GM23338 (cell line): ENCODE measurements around the gene RELN. TPM values are rescaled to one million over a fixed set of nuclear protein-coding genes. Genes with fewer than 3 reads are reported as not detected.

Experiments
- ATAC-seq: fragments of 200-7000 bp; cut with Tn5 transposase; 3 replicates; pipeline ENCODE4 v1.9.1; 2020
- DNase-seq: peaks from one replicate; pipeline ENCODE4 v3.0.0-alpha.2; 2015; ENCODE audit warnings: low spot score
- H2AFZ ChIP-seq: fragments of 200-600 bp; sonication (generic); 2 replicates; pipeline ENCODE4 v1.8.0; 2016; ENCODE audit warnings: antibody characterized with exemption, mild to moderate bottlenecking, moderate library complexity
- H3F3A ChIP-seq: fragments of 200-600 bp; sonication (generic); replicated peaks from 2 replicates; pipeline ENCODE4 v1.8.0; 2017; ENCODE audit warnings: antibody characterized with exemption, mixed run types, low read depth
- H3K27ac ChIP-seq: fragments of 200-600 bp; sonication (generic); 2 replicates; pipeline ENCODE4 v1.6.1; 2016; ENCODE audit warnings: low read depth
- H3K27me3 ChIP-seq: fragments of 200-600 bp; sonication (generic); 2 replicates; pipeline ENCODE4 v1.8.0; 2016; ENCODE audit warnings: mild to moderate bottlenecking, mixed run types, moderate library complexity; ENCODE audit not compliant: insufficient read depth
- H3K36me3 ChIP-seq: fragments of 200-600 bp; sonication (generic); 2 replicates; pipeline ENCODE4 v1.8.0; 2016; ENCODE audit warnings: mild to moderate bottlenecking; ENCODE audit not compliant: insufficient read depth
- H3K4me1 ChIP-seq: fragments of 200-600 bp; sonication (generic); 2 replicates; pipeline ENCODE4 v1.8.0; 2016; ENCODE audit warnings: mild to moderate bottlenecking, moderate library complexity; ENCODE audit not compliant: insufficient read depth
- H3K4me2 ChIP-seq: fragments of 200-600 bp; sonication (generic); 2 replicates; pipeline ENCODE4 v1.7.1; 2017; ENCODE audit warnings: mixed run types
- H3K4me3 ChIP-seq: fragments of 200-600 bp; sonication (generic); 2 replicates; pipeline ENCODE4 v1.6.1; 2016; ENCODE audit warnings: mixed run types
- H3K79me2 ChIP-seq: fragments of 200-600 bp; sonication (generic); replicated peaks from 2 replicates; pipeline ENCODE4 v1.8.0; 2017; ENCODE audit warnings: mild to moderate bottlenecking; ENCODE audit not compliant: insufficient read depth
- H3K9me2 ChIP-seq: fragments of 200-600 bp; sonication (generic); 2 replicates; pipeline ENCODE4 v1.8.0; 2017; ENCODE audit not compliant: insufficient read depth
- H4K20me1 ChIP-seq: fragments of 200-600 bp; sonication (generic); replicated peaks from 2 replicates; pipeline ENCODE4 v1.8.0; 2017; ENCODE audit warnings: mild to moderate bottlenecking; ENCODE audit not compliant: insufficient read depth
- H3K27ac Mint-ChIP-seq: 2 replicates; pipeline ENCODE4 v1.8.0; 2020; ENCODE audit warnings: inconsistent platforms, mild to moderate bottlenecking, moderate library complexity, mixed read lengths
- H3K27me3 Mint-ChIP-seq: 3 replicates; pipeline ENCODE4 v1.8.0; 2022; ENCODE audit warnings: low read depth, mild to moderate bottlenecking, moderate library complexity, mixed read lengths, inconsistent platforms; ENCODE audit not compliant: insufficient read depth, poor library complexity
- H3K36me3 Mint-ChIP-seq: 3 replicates; pipeline ENCODE4 v1.8.0; 2021; ENCODE audit warnings: low read depth, mild to moderate bottlenecking, inconsistent platforms, moderate library complexity, mixed read lengths
- H3K4me1 Mint-ChIP-seq: 3 replicates; pipeline ENCODE4 v1.8.0; 2020; ENCODE audit warnings: mild to moderate bottlenecking, inconsistent platforms, mixed read lengths
- H3K4me3 Mint-ChIP-seq: 3 replicates; pipeline ENCODE4 v1.8.0; 2021; ENCODE audit warnings: moderate library complexity, mild to moderate bottlenecking, inconsistent platforms, mixed read lengths
- H3K9me3 Mint-ChIP-seq: 3 replicates; pipeline ENCODE4 v1.8.0; 2020; ENCODE audit warnings: moderate library complexity, mild to moderate bottlenecking, inconsistent platforms, mixed read lengths
- CREB1 ChIP-seq: fragments of 250-450 bp; sonication (Bioruptor Pico); IDR thresholded peaks from 2 replicates; pipeline ENCODE4 v1.5.0; 2020; ENCODE audit warnings: low read depth, mild to moderate bottlenecking, moderate library complexity
- CTCF ChIP-seq, 2 experiments: fragments of 200-600 bp in 1 of 2; sonication (generic) in 1 of 2; conservative IDR thresholded peaks; 2 replicates each; pipeline versions ENCODE4 v1.5.1 to v1.6.1; 2016 to 2017; ENCODE audit warnings: antibody characterized with exemption in 2 of 2, low read depth in 2 of 2, mild to moderate bottlenecking in 2 of 2, moderate library complexity in 1 of 2
- ETS1 ChIP-seq: IDR thresholded peaks from 2 replicates; pipeline ENCODE4 v1.6.1; 2016; ENCODE audit warnings: antibody characterized with exemption
- EZH2 ChIP-seq: fragments of 200-600 bp; sonication (generic); IDR thresholded peaks from one replicate; pipeline ENCODE4 v1.8.0; 2017; ENCODE audit warnings: antibody characterized with exemption, mild to moderate bottlenecking, low read depth; ENCODE audit not compliant: unreplicated experiment
- EZH2phosphoT487 ChIP-seq: fragments of 200-600 bp; sonication (generic); IDR thresholded peaks from one replicate; pipeline ENCODE4 v1.8.1; 2018; ENCODE audit warnings: antibody characterized with exemption; ENCODE audit not compliant: unreplicated experiment
- JUNB ChIP-seq: IDR thresholded peaks from one replicate; pipeline ENCODE4 v1.6.1; 2016; ENCODE audit warnings: antibody characterized with exemption; ENCODE audit not compliant: unreplicated experiment
- NANOG ChIP-seq: IDR thresholded peaks from 2 replicates; pipeline ENCODE4 v1.6.1; 2016; ENCODE audit warnings: antibody characterized with exemption, borderline replicate concordance
- POLR2AphosphoS5 ChIP-seq: IDR thresholded peaks from 2 replicates; pipeline ENCODE4 v1.6.1; 2016; ENCODE audit warnings: antibody characterized with exemption, low read depth
- STAT1 ChIP-seq: IDR thresholded peaks from one replicate; pipeline ENCODE4 v1.6.1; 2016; ENCODE audit warnings: antibody characterized with exemption; ENCODE audit not compliant: unreplicated experiment
- ZNF114 ChIP-seq: fragments of 250-450 bp; sonication (Bioruptor Pico); IDR thresholded peaks from 2 replicates; pipeline ENCODE4 v1.5.0; 2020; ENCODE audit warnings: mild to moderate bottlenecking, moderate library complexity
- ZNF331 ChIP-seq: fragments of 250-450 bp; sonication (Bioruptor Pico); IDR thresholded peaks from 2 replicates; pipeline ENCODE4 v1.5.0; 2020; ENCODE audit warnings: low read depth, mild to moderate bottlenecking, moderate library complexity
- polyA plus RNA-seq: library from polyadenylated mRNA; unstranded; fragments of >200 nt; fragmentation: Nextera tagmentation; extraction: Ambion mirVana; gene quantifications from 2 replicates; pipeline ENCODE4 v1.2.1, GENCODE V29; 2016
- total RNA-seq: library from RNA; depleted of rRNA; stranded (reverse); fragments of >200 nt; shearing (Covaris generic); gene quantifications from 2 replicates; pipeline ENCODE4 v1.2.3, GENCODE V29; 2014
- TF ChIP-seq, protein P1 (sequence below): fragments of 250-450 bp; sonication (Bioruptor Pico); IDR thresholded peaks from 2 replicates; pipeline ENCODE4 v1.5.0; 2020; ENCODE audit warnings: mild to moderate bottlenecking, moderate library complexity
- TF ChIP-seq, protein P2 (sequence below): IDR thresholded peaks from one replicate; pipeline ENCODE4 v1.6.1; 2018; ENCODE audit warnings: antibody characterized with exemption; ENCODE audit not compliant: unreplicated experiment

The RELN gene
- total and polyA plus RNA-seq, 2 experiments from 2014 or later: 0.10 to 0.76 TPM

DNA sequence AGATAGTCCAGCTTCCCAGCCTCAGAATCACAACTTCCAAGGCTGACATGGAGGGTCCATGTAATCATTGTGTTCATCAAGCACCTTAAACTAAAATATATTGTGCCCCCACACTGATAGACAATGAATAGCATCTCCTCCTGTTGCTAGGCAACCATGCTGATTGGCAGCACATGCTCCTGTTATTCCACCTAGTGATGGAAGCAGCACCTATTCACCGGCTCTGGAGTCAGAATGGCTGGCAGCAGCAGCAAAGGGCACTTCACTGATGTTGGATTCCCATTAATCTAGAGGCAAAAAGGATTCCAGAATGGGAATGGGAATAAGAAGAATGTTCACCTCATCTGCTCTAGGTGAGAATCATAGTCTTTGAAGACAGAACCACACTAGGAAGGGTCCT, 55.0 kb downstream of the RELN start:
- peaks cover 2% of the 10 kb centered on the region for H3K27me3 Mint-ChIP-seq

More for the DNA sequence above, 55.0 kb downstream of the RELN start:
- Histone ChIP-seq H3K27ac (no peak overlapping the region), H3K4me2 (no peak overlapping the region), H3K9me2 (no peaks in the 10 kb centered on the region), H3K79me2 (no peaks in the 10 kb centered on the region), H3F3A (no peaks in the 10 kb centered on the region), H2AFZ (no peak overlapping the region), H3K36me3 (no peaks in the 10 kb centered on the region), H3K4me3 (no peak overlapping the region), H3K4me1 (no peaks in the 10 kb centered on the region), H4K20me1 (no peaks in the 10 kb centered on the region), H3K27me3 (no peaks in the 10 kb centered on the region)
- DNase-seq (peak; percentile 24), ATAC-seq (no peak)
- Mint-ChIP-seq H3K4me1 (peaks cover 14% of the 10 kb centered on the region), H3K9me3 (no peaks in the 10 kb centered on the region), H3K4me3 (no peak overlapping the region), H3K36me3 (no peaks in the 10 kb centered on the region), H3K27ac (no peak overlapping the region)
- TF ChIP-seq EZH2: no peak
- no peak for TF ChIP-seq ZNF114
- TF ChIP-seq, protein P1, sequence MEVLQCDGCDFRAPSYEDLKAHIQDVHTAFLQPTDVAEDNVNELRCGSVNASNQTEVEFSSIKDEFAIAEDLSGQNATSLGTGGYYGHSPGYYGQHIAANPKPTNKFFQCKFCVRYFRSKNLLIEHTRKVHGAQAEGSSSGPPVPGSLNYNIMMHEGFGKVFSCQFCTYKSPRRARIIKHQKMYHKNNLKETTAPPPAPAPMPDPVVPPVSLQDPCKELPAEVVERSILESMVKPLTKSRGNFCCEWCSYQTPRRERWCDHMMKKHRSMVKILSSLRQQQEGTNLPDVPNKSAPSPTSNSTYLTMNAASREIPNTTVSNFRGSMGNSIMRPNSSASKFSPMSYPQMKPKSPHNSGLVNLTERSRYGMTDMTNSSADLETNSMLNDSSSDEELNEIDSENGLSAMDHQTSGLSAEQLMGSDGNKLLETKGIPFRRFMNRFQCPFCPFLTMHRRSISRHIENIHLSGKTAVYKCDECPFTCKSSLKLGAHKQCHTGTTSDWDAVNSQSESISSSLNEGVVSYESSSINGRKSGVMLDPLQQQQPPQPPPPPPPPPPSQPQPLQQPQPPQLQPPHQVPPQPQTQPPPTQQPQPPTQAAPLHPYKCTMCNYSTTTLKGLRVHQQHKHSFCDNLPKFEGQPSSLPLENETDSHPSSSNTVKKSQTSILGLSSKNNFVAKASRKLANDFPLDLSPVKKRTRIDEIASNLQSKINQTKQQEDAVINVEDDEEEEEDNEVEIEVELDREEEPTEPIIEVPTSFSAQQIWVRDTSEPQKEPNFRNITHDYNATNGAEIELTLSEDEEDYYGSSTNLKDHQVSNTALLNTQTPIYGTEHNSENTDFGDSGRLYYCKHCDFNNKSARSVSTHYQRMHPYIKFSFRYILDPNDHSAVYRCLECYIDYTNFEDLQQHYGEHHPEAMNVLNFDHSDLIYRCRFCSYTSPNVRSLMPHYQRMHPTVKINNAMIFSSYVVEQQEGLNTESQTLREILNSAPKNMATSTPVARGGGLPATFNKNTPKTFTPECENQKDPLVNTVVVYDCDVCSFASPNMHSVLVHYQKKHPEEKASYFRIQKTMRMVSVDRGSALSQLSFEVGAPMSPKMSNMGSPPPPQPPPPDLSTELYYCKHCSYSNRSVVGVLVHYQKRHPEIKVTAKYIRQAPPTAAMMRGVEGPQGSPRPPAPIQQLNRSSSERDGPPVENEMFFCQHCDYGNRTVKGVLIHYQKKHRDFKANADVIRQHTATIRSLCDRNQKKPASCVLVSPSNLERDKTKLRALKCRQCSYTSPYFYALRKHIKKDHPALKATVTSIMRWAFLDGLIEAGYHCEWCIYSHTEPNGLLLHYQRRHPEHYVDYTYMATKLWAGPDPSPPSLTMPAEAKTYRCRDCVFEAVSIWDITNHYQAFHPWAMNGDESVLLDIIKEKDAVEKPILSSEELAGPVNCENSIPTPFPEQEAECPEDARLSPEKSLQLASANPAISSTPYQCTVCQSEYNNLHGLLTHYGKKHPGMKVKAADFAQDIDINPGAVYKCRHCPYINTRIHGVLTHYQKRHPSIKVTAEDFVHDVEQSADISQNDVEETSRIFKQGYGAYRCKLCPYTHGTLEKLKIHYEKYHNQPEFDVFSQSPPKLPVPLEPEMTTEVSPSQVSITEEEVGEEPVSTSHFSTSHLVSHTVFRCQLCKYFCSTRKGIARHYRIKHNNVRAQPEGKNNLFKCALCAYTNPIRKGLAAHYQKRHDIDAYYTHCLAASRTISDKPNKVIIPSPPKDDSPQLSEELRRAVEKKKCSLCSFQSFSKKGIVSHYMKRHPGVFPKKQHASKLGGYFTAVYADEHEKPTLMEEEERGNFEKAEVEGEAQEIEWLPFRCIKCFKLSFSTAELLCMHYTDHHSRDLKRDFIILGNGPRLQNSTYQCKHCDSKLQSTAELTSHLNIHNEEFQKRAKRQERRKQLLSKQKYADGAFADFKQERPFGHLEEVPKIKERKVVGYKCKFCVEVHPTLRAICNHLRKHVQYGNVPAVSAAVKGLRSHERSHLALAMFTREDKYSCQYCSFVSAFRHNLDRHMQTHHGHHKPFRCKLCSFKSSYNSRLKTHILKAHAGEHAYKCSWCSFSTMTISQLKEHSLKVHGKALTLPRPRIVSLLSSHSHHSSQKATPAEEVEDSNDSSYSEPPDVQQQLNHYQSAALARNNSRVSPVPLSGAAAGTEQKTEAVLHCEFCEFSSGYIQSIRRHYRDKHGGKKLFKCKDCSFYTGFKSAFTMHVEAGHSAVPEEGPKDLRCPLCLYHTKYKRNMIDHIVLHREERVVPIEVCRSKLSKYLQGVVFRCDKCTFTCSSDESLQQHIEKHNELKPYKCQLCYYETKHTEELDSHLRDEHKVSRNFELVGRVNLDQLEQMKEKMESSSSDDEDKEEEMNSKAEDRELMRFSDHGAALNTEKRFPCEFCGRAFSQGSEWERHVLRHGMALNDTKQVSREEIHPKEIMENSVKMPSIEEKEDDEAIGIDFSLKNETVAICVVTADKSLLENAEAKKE (CRISPR knock-in tag): no peak
- TF ChIP-seq EZH2phosphoT487: no peak
- TF ChIP-seq NANOG: no peak
- TF ChIP-seq ETS1: no peak
- no peak for TF ChIP-seq CTCF (conservative IDR thresholded peaks at IDR 0.05; ENCODE audit: low read depth in 2 of 2)
- TF ChIP-seq, protein P2, sequence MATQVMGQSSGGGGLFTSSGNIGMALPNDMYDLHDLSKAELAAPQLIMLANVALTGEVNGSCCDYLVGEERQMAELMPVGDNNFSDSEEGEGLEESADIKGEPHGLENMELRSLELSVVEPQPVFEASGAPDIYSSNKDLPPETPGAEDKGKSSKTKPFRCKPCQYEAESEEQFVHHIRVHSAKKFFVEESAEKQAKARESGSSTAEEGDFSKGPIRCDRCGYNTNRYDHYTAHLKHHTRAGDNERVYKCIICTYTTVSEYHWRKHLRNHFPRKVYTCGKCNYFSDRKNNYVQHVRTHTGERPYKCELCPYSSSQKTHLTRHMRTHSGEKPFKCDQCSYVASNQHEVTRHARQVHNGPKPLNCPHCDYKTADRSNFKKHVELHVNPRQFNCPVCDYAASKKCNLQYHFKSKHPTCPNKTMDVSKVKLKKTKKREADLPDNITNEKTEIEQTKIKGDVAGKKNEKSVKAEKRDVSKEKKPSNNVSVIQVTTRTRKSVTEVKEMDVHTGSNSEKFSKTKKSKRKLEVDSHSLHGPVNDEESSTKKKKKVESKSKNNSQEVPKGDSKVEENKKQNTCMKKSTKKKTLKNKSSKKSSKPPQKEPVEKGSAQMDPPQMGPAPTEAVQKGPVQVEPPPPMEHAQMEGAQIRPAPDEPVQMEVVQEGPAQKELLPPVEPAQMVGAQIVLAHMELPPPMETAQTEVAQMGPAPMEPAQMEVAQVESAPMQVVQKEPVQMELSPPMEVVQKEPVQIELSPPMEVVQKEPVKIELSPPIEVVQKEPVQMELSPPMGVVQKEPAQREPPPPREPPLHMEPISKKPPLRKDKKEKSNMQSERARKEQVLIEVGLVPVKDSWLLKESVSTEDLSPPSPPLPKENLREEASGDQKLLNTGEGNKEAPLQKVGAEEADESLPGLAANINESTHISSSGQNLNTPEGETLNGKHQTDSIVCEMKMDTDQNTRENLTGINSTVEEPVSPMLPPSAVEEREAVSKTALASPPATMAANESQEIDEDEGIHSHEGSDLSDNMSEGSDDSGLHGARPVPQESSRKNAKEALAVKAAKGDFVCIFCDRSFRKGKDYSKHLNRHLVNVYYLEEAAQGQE: no peak
- TF ChIP-seq POLR2AphosphoS5: no peak
- TF ChIP-seq CREB1 (CRISPR knock-in tag): no peak
- no peak for TF ChIP-seq JUNB
- TF ChIP-seq ZNF331 (CRISPR knock-in tag): no peak
- TF ChIP-seq STAT1: no peak
